AG08396 (cell line): ENCODE data around the gene CEP128.

ENCODE experiments used
- DNase-seq: peaks from one replicate; pipeline ENCODE4 v3.0.0; 2012; ENCODE audit warnings: low spot score, mixed read lengths

Gene CEP128

GRCh38 chr14:80608563-80608962, 333.0 kb downstream of the CEP128 start:
- DNase-seq = no peak

DNA sequence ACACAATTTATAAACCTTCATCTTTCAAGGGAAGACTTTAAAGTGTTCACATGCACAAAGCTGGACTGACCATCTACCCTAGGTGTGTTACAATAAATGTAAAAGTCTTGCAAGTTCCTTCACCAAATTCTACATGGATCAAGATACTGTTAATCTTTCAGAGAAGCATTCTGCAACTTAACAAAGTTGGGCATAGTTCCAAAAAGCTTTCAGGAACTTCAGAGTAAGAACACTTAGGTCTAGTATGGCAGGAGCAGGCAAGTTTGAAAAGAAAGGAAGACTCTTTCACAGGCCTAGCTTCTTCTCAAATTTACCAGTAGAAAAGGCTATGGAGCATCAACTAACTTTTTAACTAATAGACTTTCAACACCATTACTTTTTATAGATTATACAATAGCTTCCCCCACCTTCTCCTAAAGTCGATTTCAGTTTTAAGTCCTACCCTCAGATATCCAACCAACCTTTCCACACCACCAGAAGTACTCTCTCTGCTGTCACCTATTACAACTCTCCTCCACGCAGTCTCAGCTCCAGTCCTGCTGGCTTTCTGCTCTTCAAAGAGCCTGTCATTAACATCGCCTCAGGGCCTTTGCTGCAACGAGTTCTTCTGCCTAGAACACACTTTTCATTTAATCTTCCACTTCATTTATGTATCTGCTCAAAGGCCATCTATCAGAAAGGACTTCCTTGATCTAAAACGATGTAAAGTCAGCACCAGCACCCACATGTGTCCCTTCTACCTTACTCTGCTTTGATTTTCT, 333.9 kb downstream of the CEP128 start:
- DNase-seq = no peak

GRCh38 chr14:80606347-80606772, 335.2 kb downstream of the CEP128 start:
- DNase-seq = no peak

- no peak for DNase-seq
Measured at GRCh38 chr14:80605536-80605935, 336.0 kb downstream of the CEP128 start.

GRCh38 chr14:80602946-80603345, 338.6 kb downstream of the CEP128 start:
- no peak for DNase-seq

DNA sequence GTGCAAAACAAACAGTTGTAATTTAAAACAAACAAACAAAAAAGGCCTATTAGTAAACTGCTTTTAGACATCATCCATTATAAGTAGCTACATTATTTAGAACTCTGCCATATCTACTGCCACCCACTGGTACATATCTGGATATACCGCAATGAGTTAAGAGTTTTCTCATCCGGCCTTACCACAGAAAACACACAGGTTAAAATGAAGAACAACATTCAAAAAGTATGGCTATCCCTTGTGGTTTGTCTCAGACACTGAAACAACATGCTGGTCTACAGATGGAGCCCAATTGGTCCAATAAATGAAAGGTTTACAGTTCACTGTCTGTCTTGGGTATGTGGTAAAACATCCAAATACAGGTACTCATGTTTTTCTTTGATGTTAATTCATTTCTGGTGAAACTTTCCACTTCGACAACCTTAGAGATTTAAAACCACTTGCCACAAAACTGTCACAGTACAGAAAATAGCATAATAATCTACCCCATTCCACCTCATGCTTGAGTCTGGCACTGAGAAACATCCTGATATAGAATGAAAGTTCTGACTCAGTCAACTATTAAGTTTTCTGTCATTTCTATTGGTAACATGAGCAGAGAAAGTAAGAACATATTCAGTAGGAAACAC, 354.3 kb downstream of the CEP128 start:
- peak; percentile 5 for DNase-seq

- no peak for DNase-seq
Measured at GRCh38 chr14:80586131-80586530, 355.4 kb downstream of the CEP128 start.

DNA sequence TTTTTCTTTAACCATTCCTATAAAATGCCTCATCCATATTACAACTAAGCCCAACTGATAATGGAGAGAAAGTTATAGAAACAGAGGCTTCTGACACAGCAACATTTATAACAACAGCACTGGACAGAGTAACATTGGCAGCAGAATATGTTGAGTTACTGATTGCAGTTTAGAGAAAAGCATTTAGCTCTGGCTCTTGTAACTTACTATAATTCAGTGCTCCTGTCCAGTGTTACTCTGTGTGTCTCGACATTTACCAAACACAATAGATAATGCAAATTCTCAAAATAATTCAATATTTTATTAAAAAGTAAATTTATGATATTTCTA, 356.1 kb downstream of the CEP128 start:
- DNase-seq = no peak

DNA sequence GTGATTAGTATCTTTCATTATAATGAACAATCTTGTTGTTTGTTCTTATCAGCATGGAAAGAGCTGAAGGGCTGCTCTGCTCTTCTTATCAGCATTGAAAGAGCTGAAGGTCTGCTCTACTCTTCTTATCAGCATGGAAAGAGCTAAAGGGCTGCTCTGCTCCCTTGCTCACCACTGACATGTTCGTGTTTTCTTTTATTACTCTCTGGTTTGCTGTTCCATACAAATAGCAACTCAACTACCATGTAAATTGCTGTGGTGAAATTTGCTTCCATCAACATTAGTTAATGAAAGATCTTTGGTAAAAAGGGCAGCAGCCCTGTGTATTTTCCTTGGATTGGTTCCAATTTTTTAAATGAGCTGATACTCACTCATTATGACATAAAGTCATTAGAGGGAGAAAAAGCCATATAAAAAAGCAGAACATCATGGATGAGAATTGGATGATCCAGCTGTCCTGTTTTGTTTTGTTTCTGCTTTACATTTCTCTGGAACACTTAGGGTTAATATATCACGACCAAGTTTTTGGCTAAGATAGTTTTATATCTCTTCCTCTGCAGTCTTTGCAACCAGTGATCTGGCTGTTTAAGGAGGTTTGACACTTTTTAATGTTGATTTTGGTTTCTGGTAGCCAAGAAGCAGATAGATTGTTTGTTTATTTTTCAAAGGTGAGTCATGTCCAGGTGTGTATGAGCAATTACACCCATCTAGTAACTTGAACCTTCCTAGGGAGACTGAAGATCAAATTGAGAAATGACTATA, 356.6 kb downstream of the CEP128 start:
- DNase-seq = no peak

DNA sequence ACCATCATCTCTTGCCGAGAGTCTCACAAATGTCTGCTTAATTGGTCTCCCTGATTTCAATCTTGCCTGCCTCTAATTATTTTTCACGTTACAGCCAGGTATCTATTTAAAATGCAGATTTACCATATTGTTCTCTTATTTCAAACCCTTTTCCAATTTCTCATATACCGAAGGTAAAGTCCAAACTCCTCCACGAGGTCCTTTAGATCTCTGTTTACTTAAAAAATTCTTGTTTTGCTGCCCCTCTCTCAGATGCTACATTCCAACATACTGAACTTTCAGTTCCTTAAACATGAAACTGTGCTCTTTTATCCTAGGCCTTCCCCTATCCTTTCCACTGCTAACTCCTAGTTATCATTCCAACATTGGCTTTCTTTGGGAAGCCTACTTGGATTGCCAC, 363.9 kb downstream of the CEP128 start:
- DNase-seq = no peak

GRCh38 chr14:80576401-80576800, 365.1 kb downstream of the CEP128 start:
- DNase-seq = no peak

DNA sequence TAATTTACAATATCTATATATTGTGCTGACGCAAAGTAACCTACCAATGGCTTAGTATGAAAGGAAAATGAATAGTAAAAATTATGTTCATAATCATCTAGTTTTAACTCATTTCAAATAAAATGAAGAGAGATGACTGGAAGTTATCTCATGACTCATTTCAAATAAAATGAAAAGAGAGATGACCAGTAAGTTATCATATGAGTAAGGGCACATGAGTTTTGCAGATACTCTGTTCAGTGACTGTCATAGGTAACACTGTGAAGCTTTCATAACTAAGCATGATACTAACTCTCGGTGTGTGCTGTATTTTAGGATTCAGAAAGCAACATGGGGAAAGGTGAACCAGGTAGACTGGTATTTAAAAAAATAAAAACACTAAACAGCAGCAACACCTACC, 365.8 kb downstream of the CEP128 start:
- no peak for DNase-seq

- no peak for DNase-seq
Measured at GRCh38 chr14:80572666-80573065, 368.9 kb downstream of the CEP128 start.

GRCh38 chr14:80570930-80571298, 370.6 kb downstream of the CEP128 start:
- DNase-seq = no peak

- no peak for DNase-seq
Measured at GRCh38 chr14:80567905-80568536, 373.5 kb downstream of the CEP128 start.

- no peak for DNase-seq
Measured at GRCh38 chr14:80565001-80565400, 376.5 kb downstream of the CEP128 start.

- DNase-seq = no peak
Measured at GRCh38 chr14:80564051-80564450, 377.5 kb downstream of the CEP128 start.

- no peak for DNase-seq
Measured at GRCh38 chr14:80560800-80561657, 380.5 kb downstream of the CEP128 start.

- no peak for DNase-seq
Measured at GRCh38 chr14:80554139-80554538, 387.4 kb downstream of the CEP128 start.

DNA sequence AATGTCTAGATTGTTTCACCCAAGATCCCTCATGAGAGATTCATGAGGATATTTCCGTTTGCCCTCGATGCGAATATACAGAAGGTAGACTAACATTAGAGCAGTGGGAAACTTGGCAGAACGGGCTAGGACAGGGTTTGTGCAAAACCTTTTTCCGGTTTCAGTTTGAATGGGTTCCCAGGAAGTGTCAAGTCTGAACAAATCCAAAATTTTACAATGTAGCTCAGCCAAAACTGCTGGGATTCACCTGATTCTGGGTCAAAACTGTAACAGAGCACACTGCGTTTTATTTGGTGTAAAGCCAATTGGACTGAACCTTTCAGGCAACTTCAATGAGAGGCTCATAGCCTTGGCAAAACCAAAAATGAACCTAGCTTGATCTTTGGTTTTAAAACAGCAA, 392.4 kb downstream of the CEP128 start:
- DNase-seq = no peak

DNA sequence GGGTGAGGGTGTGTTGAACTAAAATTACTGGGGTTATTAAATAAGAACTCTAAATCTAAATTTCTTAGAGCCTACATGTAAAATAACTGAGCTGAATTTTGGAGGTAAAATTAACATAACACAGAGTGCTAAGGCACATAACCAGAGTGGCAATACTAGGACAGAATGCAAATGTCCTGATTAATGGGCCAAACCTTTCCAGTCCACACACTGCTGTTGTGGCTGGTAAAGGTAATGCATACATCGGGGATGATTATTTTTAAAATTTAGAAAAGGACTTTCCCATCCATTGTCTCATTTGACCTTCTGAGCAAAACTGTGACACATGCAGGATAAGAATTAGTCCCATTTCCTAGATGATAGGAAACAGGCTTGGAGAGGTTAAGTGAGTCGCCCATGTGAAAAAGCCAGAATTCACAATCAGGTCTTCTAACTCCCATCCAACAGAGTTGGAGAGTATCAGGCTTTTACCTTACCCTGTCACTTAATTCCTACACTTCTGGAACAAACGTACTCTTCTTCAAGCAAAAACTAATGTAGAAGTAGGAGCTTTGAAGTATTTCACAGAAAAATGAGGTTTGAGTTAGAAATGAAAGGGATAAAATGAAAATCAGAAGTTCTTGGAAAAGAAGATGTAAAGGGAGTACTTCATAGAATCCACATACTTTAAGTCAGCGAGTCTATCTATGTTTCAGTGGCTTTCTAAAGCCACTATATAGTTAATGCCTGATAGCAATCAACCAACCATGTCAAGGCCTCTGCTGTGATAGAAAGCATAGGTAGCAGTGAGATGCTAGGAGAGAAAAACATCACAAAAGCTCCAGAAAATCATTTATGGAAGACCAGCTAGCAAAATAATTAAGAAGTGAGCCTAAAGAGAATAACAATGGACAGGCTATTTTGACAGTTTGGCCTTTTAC, 395.3 kb downstream of the CEP128 start:
- DNase-seq = no peak
